Measurements from ENCODE around the gene SLF2. TPM values are rescaled to one million over a fixed set of nuclear protein-coding genes. Genes with fewer than 3 reads are reported as not detected.
A peak's percentile ranks its signal among the peaks of the same experiment; 100 is the strongest.

SLF2 gene
- total RNA-seq, 4 donors from 2014 or later = 9.2 to 23.0 (median 20.1) TPM

GRCh38 chr10:100976906-100977305, 64.1 kb downstream of the SLF2 start:
- Histone ChIP-seq H3K9me3 (no peaks in the 10 kb centered on the region), H3K27me3 (no peaks in the 10 kb centered on the region), H3K27ac (no peak overlapping the region), H3K4me3 (no peak overlapping the region), H3K4me1 (no peaks in the 10 kb centered on the region), H3K36me3 (peaks cover 0 to 22% of the 10 kb centered on the region in 2 donors)
- intact Hi-C loops (cut with DNase I; ENCODE audit: low total_unique reads) = no loop called here
- DNase-seq (no peak), ATAC-seq (no peak)
- in situ Hi-C loops (cut with MboI; ENCODE audit: low sequenced_read_pairs in 4 of 4) = no loop called here
- no peak for TF ChIP-seq CTCF (IDR thresholded peaks at IDR 0.05 in 4 of 5, conservative IDR thresholded peaks at IDR 0.05 in 1 of 5)
- no peak for TF ChIP-seq POLR2A (IDR thresholded peaks at IDR 0.05)

GRCh38 chr10:100977436-100977835, 64.7 kb downstream of the SLF2 start:
- ATAC-seq (no peak), DNase-seq (no peak)
- in situ Hi-C loops (cut with MboI; ENCODE audit: low sequenced_read_pairs in 4 of 4) = no loop called here
- Histone ChIP-seq H3K27me3 (no peaks in the 10 kb centered on the region), H3K4me3 (no peak overlapping the region), H3K4me1 (no peaks in the 10 kb centered on the region), H3K27ac (no peak overlapping the region), H3K9me3 (no peaks in the 10 kb centered on the region), H3K36me3 (peaks cover 0 to 22% of the 10 kb centered on the region in 2 donors)
- TF ChIP-seq POLR2A (IDR thresholded peaks at IDR 0.05) (no peak), CTCF (IDR thresholded peaks at IDR 0.05 in 4 of 5, conservative IDR thresholded peaks at IDR 0.05 in 1 of 5) (no peak)
- intact Hi-C loops (cut with DNase I; ENCODE audit: low total_unique reads) = no loop called here

- H3K27ac ChIP-seq = no peak overlapping the region
- ATAC-seq (no peak), DNase-seq (no peak)
- peaks cover 0 to 22% of the 10 kb centered on the region in 2 donors for H3K36me3 ChIP-seq
- H3K9me3 ChIP-seq = no peaks in the 10 kb centered on the region
- H3K27me3 ChIP-seq = no peaks in the 10 kb centered on the region
- H3K4me1 ChIP-seq = no peaks in the 10 kb centered on the region
- intact Hi-C loops (cut with DNase I; ENCODE audit: low total_unique reads) (no loop called here), in situ Hi-C loops (cut with MboI; ENCODE audit: low sequenced_read_pairs in 4 of 4) (no loop called here)
- TF ChIP-seq POLR2A (IDR thresholded peaks at IDR 0.05) = no peak
- TF ChIP-seq CTCF (IDR thresholded peaks at IDR 0.05 in 4 of 5, conservative IDR thresholded peaks at IDR 0.05 in 1 of 5) = no peak
- H3K4me3 ChIP-seq = no peak overlapping the region
These were observed 65.5 kb downstream of the SLF2 start for GRCh38 chr10:100978121-100978900.

- ATAC-seq (no peak), DNase-seq (peak in 1 of 2 donors; percentile 6)
- Histone ChIP-seq H3K4me1 (no peaks in the 10 kb centered on the region), H3K4me3 (no peak overlapping the region), H3K27ac (no peak overlapping the region), H3K9me3 (no peaks in the 10 kb centered on the region), H3K27me3 (no peaks in the 10 kb centered on the region), H3K36me3 (peaks cover 0 to 22% of the 10 kb centered on the region in 2 donors)
- TF ChIP-seq POLR2A (IDR thresholded peaks at IDR 0.05) (no peak), CTCF (IDR thresholded peaks at IDR 0.05 in 4 of 5, conservative IDR thresholded peaks at IDR 0.05 in 1 of 5) (no peak)
- in situ Hi-C loops (cut with MboI; ENCODE audit: low sequenced_read_pairs in 4 of 4) (no loop called here), intact Hi-C loops (cut with DNase I; ENCODE audit: low total_unique reads) (no loop called here)
These were observed 66.1 kb downstream of the SLF2 start for GRCh38 chr10:100978901-100979195.
